ENCODE data around the gene MUC4.

GRCh38 chr3:195738274-195739044 lies 73.3 kb downstream of the MUC4 start:
- no peak for TF ChIP-seq CTCF (IDR thresholded peaks at IDR 0.05)
- no peak for TF ChIP-seq POLR2A (IDR thresholded peaks at IDR 0.05)
- TF ChIP-seq EP300 (IDR thresholded peaks at IDR 0.05) = no peak
